ENCODE results near the gene PLAA.

PLAA gene

DNA sequence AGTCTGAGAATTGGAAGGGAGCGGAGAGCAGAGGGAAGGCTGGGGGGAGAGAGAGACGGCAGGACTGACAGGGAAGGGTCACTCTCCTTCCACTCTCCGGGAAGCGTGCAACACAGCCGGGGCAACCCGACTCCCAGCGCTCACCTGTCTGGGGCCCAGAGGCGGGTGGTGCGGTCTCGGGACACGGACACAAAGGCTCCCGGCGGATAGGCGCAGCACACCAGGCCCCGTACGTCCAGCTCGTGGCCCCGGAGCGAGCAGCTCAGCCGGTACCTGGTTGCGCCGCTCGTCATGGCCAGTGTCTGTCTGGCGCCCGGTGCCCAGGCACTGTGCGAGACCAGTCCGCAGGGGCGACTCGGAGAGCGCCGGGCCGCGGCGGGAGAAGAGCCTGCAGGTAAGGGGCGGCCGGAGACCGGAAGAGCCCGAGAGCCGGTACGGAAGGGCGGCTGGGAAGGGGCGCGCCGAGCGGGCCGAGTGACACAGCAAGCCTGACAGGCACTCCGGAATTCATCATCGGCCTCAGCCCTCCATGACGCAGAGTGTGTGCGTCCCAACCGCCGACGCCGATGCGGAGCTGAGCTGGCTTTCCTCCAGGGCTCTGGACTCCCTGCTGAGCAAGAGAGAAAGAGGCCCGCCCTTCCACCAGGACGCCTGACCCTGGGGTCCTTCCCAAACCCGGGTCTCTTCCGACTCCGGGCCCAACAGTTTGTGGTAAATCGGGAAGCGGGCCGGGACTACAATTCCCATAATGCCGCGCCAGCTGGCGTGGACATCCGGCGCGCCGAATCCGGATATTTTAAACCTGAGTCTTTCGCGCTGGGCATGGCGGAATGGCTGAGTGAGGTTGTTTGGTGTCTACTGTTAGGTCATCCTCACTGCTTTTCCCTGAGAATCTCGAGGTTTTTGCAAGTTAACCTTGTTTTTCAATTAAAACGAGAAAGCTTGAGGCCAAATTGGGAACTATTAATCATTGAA, at the start of gene PLAA:
PLAA (minus strand) TSS at position 490 of the 975 bp plus-strand sequence; CDS start at position 293, 197 bp downstream.
- TF ChIP-seq MYC (IDR thresholded peaks at IDR 0.05; ENCODE audit: low read depth, low read length) (peak; percentile 79), POLR2A (IDR thresholded peaks at IDR 0.05; ENCODE audit: extremely low read depth, insufficient read length) (peak; percentile 96)
- TF ChIP-seq, protein P1, sequence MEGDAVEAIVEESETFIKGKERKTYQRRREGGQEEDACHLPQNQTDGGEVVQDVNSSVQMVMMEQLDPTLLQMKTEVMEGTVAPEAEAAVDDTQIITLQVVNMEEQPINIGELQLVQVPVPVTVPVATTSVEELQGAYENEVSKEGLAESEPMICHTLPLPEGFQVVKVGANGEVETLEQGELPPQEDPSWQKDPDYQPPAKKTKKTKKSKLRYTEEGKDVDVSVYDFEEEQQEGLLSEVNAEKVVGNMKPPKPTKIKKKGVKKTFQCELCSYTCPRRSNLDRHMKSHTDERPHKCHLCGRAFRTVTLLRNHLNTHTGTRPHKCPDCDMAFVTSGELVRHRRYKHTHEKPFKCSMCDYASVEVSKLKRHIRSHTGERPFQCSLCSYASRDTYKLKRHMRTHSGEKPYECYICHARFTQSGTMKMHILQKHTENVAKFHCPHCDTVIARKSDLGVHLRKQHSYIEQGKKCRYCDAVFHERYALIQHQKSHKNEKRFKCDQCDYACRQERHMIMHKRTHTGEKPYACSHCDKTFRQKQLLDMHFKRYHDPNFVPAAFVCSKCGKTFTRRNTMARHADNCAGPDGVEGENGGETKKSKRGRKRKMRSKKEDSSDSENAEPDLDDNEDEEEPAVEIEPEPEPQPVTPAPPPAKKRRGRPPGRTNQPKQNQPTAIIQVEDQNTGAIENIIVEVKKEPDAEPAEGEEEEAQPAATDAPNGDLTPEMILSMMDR (IDR thresholded peaks at IDR 0.05; ENCODE audit: low read depth, low read length) = no peak
- TF ChIP-seq, protein P2, sequence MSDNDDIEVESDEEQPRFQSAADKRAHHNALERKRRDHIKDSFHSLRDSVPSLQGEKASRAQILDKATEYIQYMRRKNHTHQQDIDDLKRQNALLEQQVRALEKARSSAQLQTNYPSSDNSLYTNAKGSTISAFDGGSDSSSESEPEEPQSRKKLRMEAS (IDR thresholded peaks at IDR 0.05; ENCODE audit: low read depth, low read length) = peak; percentile 69
- peak within 1 kb of the TSS; percentile 77 for H3K4me3 ChIP-seq (ENCODE audit: low read depth, low read length)
- DNase-seq (ENCODE audit: low read depth) = peak; percentile 99

DNA sequence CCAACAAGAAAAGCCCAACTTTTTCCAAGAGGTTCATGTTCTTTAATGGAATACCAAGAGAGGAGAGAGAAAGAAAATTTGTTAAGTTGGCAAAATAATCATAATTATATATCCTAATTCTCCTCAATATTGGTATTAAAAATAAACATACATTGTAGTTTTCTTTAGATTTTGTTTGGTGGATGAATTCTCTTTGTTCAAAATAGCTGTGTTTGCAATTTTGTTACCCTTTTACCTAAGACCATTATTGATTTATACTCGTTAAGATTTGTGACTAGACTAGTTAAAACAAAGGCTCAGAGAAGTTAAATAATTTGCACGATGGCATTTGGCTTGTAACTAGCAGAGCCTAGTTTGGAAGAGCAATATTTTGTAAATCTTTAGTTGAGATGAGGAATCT, 48.8 kb upstream of the PLAA start:
- DNase-seq (ENCODE audit: low read depth) = no peak
- no peak overlapping the region for H3K4me3 ChIP-seq (ENCODE audit: low read depth, low read length)
- TF ChIP-seq, protein P2 (IDR thresholded peaks at IDR 0.05; ENCODE audit: low read depth, low read length) = no peak
- TF ChIP-seq, protein P1 (IDR thresholded peaks at IDR 0.05; ENCODE audit: low read depth, low read length) = no peak
- TF ChIP-seq POLR2A (IDR thresholded peaks at IDR 0.05; ENCODE audit: extremely low read depth, insufficient read length) (no peak), MYC (IDR thresholded peaks at IDR 0.05; ENCODE audit: low read depth, low read length) (no peak)

DNA sequence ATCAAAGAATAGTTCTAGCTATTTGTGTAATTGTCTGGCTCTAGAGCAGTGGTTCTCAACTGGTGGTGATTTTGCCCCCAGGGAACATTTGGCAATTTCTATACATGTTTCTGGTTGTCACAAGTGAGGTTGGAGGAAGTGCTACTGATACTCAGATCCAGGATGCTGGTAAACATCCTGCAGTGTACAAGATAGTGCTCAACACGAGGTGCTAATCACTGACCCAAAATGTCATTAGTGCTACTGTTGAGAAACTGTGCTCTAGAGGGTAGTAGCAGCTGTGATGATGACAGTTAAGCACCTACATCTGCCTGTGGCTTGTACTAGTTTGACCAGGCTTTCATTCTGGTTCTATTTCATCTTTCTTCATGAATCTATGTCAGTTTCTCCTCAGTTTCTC, 36.3 kb upstream of the PLAA start:
- TF ChIP-seq, protein P2 (IDR thresholded peaks at IDR 0.05; ENCODE audit: low read depth, low read length) = no peak
- no peak for TF ChIP-seq MYC (IDR thresholded peaks at IDR 0.05; ENCODE audit: low read depth, low read length)
- TF ChIP-seq, protein P1 (IDR thresholded peaks at IDR 0.05; ENCODE audit: low read depth, low read length) = no peak
- TF ChIP-seq POLR2A (IDR thresholded peaks at IDR 0.05; ENCODE audit: extremely low read depth, insufficient read length) = no peak
- no peak overlapping the region for H3K4me3 ChIP-seq (ENCODE audit: low read depth, low read length)
- DNase-seq (ENCODE audit: low read depth) = peak; percentile 24

DNA sequence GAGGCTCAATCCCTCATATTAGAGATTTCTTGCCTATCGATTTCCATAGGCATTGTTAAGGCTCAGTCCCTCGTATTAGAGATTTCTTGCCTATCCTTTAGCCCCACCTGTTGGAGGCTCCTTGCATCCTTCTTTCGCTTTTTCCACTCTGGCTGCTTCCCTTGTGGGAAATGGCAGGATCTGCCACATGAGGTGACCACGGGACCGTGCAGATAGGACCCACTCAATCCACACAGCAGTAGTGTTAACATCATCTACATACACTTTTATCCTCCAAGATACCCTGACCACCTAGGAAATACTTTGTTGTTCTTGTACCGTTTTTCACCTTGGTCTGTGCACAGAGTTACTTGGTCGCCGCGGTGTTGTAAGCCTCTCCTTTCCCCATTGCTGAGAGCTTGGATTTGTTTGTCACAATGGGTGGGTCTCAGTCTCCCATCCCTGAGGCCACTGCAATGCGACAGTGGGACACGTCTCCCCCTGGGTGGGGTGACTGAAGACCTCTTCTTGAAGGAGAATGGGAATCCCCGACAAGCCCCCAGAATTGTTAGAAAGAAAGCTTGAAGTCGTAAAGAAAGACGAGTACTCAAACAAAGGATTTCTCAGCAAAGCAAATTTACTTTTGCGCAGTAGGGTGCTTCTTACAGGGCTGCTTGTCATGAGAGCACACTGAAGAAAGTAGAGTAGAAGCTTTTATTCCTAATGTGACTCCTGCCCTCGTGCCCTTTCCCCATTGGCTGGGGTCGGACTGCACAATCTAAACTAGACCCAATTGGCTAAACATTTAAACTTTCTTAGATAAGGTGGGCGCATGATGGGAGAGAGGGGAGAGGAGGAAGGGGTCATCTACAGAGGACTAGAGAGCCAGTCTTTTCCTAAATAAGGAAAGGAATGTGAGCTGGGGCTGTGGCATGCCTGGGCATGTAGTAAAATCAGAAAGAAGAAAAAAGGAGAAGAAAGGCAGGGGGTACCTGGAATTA, 29.0 kb upstream of the PLAA start:
- H3K4me3 ChIP-seq (ENCODE audit: low read depth, low read length) = no peak overlapping the region
- DNase-seq (ENCODE audit: low read depth) = peak; percentile 73
- TF ChIP-seq, protein P1 (IDR thresholded peaks at IDR 0.05; ENCODE audit: low read depth, low read length) = peak; percentile 58
- TF ChIP-seq, protein P2 (IDR thresholded peaks at IDR 0.05; ENCODE audit: low read depth, low read length) = no peak

DNA sequence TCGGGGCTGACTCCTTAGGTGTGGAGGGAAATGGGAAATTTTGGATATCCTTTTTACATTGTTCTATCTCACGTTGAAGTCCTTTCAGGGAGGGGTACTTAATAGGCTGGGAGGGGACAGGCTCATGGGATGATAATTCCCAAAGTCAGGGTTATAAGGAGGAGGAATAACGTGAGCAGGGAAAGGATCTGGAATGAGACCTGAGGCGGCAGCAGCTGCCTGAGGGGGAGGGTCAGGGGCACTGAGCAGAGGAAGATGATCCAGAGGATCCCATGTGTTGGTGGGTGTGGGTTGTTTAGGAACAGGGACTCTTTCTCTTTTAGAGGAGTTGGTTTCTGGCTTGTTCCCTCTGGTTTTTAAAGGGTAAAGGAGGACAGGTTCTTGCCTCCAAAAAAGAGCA, 27.9 kb upstream of the PLAA start:
- TF ChIP-seq MYC (IDR thresholded peaks at IDR 0.05; ENCODE audit: low read depth, low read length) (no peak), POLR2A (IDR thresholded peaks at IDR 0.05; ENCODE audit: extremely low read depth, insufficient read length) (no peak)
- TF ChIP-seq, protein P2 (IDR thresholded peaks at IDR 0.05; ENCODE audit: low read depth, low read length) = no peak
- TF ChIP-seq, protein P1 (IDR thresholded peaks at IDR 0.05; ENCODE audit: low read depth, low read length) = no peak
- no peak overlapping the region for H3K4me3 ChIP-seq (ENCODE audit: low read depth, low read length)
- DNase-seq (ENCODE audit: low read depth) = no peak
